ENCODE measurements around the gene TYRP1. TPM values are rescaled to one million over a fixed set of nuclear protein-coding genes. Genes with fewer than 3 reads are reported as not detected.

TYRP1 gene
- total RNA-seq, 2 experiments from 2014 or later = not detected

DNA sequence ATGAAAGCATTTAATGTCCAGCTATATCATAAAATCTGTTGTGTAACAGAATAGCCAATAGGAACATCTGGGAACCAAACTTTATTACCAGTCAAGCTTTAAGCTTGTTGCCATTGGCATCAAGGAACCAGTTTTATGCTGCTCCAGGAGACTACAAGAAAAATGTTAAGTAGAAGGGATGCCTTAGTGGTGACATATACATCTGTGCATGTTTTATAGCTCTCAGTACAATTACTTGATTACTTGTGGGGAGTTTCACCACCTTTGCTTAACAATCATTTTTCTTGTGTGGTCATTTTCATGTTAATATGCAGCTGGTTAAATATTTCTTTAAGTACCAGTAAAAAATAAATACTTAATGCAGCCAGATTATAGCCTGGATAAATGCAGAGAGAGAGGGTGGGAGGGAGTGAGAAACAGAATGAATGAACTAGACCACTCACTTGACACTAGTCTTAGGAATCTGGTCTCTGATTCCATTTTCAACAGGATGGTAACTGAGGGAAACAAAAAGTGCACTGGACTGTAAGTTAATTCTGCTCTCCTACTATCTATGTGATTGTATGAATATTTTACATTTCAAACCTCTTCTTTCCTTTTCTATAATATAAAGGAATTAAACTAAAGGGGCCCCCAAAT, 45.9 kb downstream of the TYRP1 start:
- Mint-ChIP-seq H3K27ac (no peak overlapping the region), H3K4me1 (no peaks in the 10 kb centered on the region), H3K27me3 (no peaks in the 10 kb centered on the region), H3K4me3 (no peak overlapping the region), H3K9me3 (ENCODE audit: low read depth) (peaks cover 20% of the 10 kb centered on the region), H3K36me3 (ENCODE audit: low read depth) (no peaks in the 10 kb centered on the region)
- intact Hi-C loops (cut with DNase I, micrococcal nuclease) = no loop called here
- POLR2A ChIA-PET = no interaction called here
- DNase-seq (no peak), ATAC-seq (no peak)
- CTCF ChIA-PET = no interaction called here

DNA sequence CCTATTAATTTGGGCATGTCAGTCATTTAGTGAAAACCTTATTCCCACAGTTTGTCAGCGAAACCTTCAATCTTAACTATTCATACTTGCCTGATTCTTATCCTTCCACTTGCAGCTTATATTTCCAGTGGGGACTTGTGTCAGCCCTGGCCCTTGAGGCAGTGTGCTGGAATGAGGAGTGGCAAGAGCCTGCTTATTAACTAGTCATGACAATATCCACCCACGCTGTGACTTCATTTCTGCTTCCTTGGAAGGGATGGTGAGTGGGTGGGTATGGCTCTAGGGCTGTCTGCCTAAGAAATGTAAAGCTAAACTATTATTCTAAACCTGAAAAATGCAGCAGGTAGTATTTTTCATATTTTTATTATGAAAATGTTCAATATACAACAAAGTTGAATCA, 47.7 kb downstream of the TYRP1 start:
- peaks cover 16% of the 10 kb centered on the region for H3K9me3 Mint-ChIP-seq (ENCODE audit: low read depth)
- no peak overlapping the region for H3K4me3 Mint-ChIP-seq
- no peaks in the 10 kb centered on the region for H3K4me1 Mint-ChIP-seq
- H3K27ac Mint-ChIP-seq = no peak overlapping the region
- DNase-seq = no peak
- POLR2A ChIA-PET = no interaction called here
- no peaks in the 10 kb centered on the region for H3K36me3 Mint-ChIP-seq (ENCODE audit: low read depth)
- intact Hi-C loops (cut with DNase I, micrococcal nuclease) = no loop called here
- ATAC-seq = no peak
- CTCF ChIA-PET = no interaction called here
- no peaks in the 10 kb centered on the region for H3K27me3 Mint-ChIP-seq

DNA sequence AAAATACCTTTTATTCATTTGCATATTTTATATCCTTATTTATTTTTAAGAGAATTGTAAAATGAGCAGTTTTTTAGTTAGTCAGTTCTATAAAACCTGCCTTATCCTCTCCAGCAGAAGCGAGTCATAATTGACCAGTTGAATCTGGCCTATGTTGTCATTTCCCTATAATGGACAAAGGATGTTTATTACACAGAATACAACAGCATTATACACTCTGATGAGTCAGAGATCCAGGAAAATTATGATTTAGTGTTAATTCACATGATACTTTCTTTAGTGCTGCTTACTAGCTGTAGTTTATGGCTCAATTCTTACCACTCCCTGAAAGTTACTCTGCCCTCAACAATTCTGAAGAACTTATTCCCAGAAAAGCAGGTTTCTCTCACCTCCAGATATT, 54.8 kb downstream of the TYRP1 start:
- H3K4me3 Mint-ChIP-seq = no peak overlapping the region
- ChIA-PET CTCF (no interaction called here), POLR2A (no interaction called here)
- H3K4me1 Mint-ChIP-seq = no peaks in the 10 kb centered on the region
- H3K9me3 Mint-ChIP-seq (ENCODE audit: low read depth) = peaks cover 18% of the 10 kb centered on the region
- intact Hi-C loops (cut with DNase I, micrococcal nuclease) = no loop called here
- H3K27ac Mint-ChIP-seq = no peak overlapping the region
- DNase-seq (no peak), ATAC-seq (no peak)
- no peaks in the 10 kb centered on the region for H3K27me3 Mint-ChIP-seq
- no peaks in the 10 kb centered on the region for H3K36me3 Mint-ChIP-seq (ENCODE audit: low read depth)

DNA sequence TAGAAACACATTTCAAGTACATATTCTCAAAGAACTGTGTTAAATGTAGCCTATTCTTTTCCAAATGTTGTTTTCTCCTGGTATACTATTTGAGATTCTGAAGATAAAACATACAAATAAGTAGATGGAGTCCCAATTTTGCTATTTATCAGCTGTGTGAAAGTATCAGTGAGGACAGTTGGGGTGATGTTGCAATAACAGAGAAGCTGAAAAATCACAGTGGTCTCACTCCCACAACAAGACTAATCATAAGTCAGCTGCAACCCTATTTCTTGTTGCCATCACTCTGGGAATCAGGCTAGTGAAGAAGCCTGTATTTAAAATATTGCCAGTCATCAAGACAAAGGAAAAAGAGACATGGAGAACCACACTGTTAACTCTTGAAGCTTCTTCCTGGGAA, 55.8 kb downstream of the TYRP1 start:
- ChIA-PET POLR2A (no interaction called here), CTCF (no interaction called here)
- ATAC-seq (no peak), DNase-seq (no peak)
- no peaks in the 10 kb centered on the region for H3K36me3 Mint-ChIP-seq (ENCODE audit: low read depth)
- no peaks in the 10 kb centered on the region for H3K4me1 Mint-ChIP-seq
- intact Hi-C loops (cut with DNase I, micrococcal nuclease) = no loop called here
- H3K9me3 Mint-ChIP-seq (ENCODE audit: low read depth) = peaks cover 17% of the 10 kb centered on the region
- no peak overlapping the region for H3K4me3 Mint-ChIP-seq
- no peak overlapping the region for H3K27ac Mint-ChIP-seq
- H3K27me3 Mint-ChIP-seq = no peaks in the 10 kb centered on the region

DNA sequence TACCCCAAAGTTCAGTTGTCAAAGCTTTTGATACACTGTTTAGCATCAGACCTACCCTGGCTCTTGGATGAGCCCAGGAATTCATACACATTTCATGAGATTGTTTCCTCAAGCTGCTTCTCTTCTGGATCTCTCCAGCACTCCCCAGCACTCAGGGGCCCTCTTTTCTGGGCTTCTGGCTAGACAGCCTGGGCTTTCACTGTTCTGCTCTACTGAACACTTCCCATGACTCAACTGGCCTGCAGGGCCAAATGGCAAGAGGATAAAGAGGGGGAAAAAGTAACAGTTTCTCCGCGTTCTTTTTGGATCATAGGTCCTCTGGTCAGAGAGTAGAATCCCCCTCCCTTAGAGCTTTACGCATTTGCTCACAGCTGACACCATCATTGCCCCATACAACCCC, 60.7 kb downstream of the TYRP1 start:
- CTCF ChIA-PET = interaction anchor here (0.6 kb wide), 2 partner anchors 17 to 34 kb away, joined by 3 read pairs; no protein-coding TSS in a partner anchor
- Mint-ChIP-seq H3K4me1 (no peaks in the 10 kb centered on the region), H3K4me3 (no peak overlapping the region), H3K9me3 (ENCODE audit: low read depth) (peaks cover 2% of the 10 kb centered on the region), H3K36me3 (ENCODE audit: low read depth) (no peaks in the 10 kb centered on the region), H3K27me3 (no peaks in the 10 kb centered on the region), H3K27ac (no peak overlapping the region)
- intact Hi-C loops (cut with DNase I, micrococcal nuclease) = loop anchor here in 1 of 2 experiments (10.0 kb wide), 1 partner anchor 59 kb away; the partner anchor contains the start of gene TYRP1
- POLR2A ChIA-PET = no interaction called here
- DNase-seq (no peak), ATAC-seq (no peak)

DNA sequence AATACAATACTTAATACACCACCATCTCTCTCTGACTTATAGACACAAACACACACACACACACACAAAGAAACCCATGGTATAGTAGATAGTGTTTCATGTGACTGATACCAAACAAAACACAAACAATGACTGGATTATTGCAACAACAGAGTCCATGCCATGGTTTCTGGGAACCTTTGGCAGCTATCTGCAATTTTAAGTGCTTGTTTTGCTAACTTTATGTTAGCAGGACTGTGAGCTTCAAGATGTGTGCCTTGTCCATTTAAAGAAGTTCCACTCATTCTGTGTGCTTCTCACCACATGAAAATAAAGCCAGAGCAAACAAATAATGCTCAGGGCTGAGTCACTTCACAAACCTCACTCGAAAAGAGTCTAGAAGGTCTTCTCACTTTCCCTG, 66.6 kb downstream of the TYRP1 start:
- DNase-seq (no peak), ATAC-seq (no peak)
- Mint-ChIP-seq H3K4me3 (no peak overlapping the region), H3K36me3 (ENCODE audit: low read depth) (no peaks in the 10 kb centered on the region), H3K9me3 (ENCODE audit: low read depth) (no peaks in the 10 kb centered on the region), H3K27me3 (no peaks in the 10 kb centered on the region), H3K4me1 (no peaks in the 10 kb centered on the region), H3K27ac (no peak overlapping the region)
- intact Hi-C loops (cut with DNase I, micrococcal nuclease) = loop anchor here in 1 of 2 experiments (10.0 kb wide), 1 partner anchor 65 kb away; the partner anchor contains the start of gene TYRP1
- ChIA-PET POLR2A (no interaction called here), CTCF (interaction anchor here (0.6 kb wide), 1 partner anchor 562 kb away, joined by 5 read pairs; no protein-coding TSS in a partner anchor)

Other genes starting within 250 kb of the TYRP1 start
- gene LURAP1L, start 81.6 kb downstream of the TYRP1 start, total RNA-seq = not detected